GM12878 (cell line): ENCODE data around the gene NLRC3. TPM values are rescaled to one million over a fixed set of nuclear protein-coding genes. Genes with fewer than 3 reads are reported as not detected.

Experiments
- ATAC-seq: fragments of 200-7000 bp; cut with Tn5 transposase; 3 replicates; pipeline ENCODE4 v1.9.1; 2020; ENCODE audit warnings: mild to moderate bottlenecking, moderate library complexity
- BruUV-seq: library from RNA; stranded (reverse); fragments of 400-500 nt; replicated peaks from 2 replicates; lab custom pipeline; 2021; lab: Mats Ljungman, UMichigan
- CTCF ChIA-PET: fragments of 300-600 bp; sonication (Branson Sonifier 250); formaldehyde crosslinking; extraction: SDS; loops from one replicate; lab custom pipeline; 2021; ENCODE audit warnings: inconsistent platforms; lab: Yijun Ruan, JAX
- POLR2A ChIA-PET: fragments of 350-600 bp; formaldehyde crosslinking; extraction: SDS; loops from one replicate; lab custom pipeline; 2021; ENCODE audit warnings: inconsistent platforms; lab: Charles Lee
- RAD21 ChIA-PET: fragments of 300-600 bp; sonication (Branson Sonifier 250); formaldehyde crosslinking; loops from one replicate; lab custom pipeline; 2023; ENCODE audit warnings: antibody characterized with exemption; ENCODE audit not compliant: unreplicated experiment; lab: Charles Lee
- SMC1A ChIA-PET: fragments of 300-600 bp; sonication (Branson Sonifier 250); formaldehyde crosslinking; loops from one replicate; lab custom pipeline; 2023; ENCODE audit not compliant: unreplicated experiment, uncharacterized antibody; lab: Charles Lee
- DNase-seq: peaks from one replicate; pipeline ENCODE4 v3.0.0-alpha.2; 2011; ENCODE audit warnings: low read depth, low spot score
- FAIRE-seq: peaks from 3 replicates; lab custom pipeline; 2011; peaks lifted over from hg19 to GRCh38; lab: Jason Lieb, UNC
- H2AFZ ChIP-seq: 2 replicates; pipeline ENCODE4 v1.6.0; 2011; ENCODE audit warnings: low read depth, low read length, control low read depth; ENCODE audit not compliant: control insufficient read depth
- H3K27ac ChIP-seq: 2 replicates; pipeline ENCODE4 v1.5.1; 2011; ENCODE audit warnings: control low read depth; ENCODE audit not compliant: control insufficient read depth, insufficient read depth
- H3K27me3 ChIP-seq, 2 experiments: replicated peaks in 1 of 2; 2 replicates each; pipeline versions ENCODE4 v1.6.0 to v1.6.1; 2011; ENCODE audit warnings: low read length in 1 of 2; ENCODE audit not compliant: control insufficient read depth in 2 of 2, insufficient read depth in 2 of 2
- H3K36me3 ChIP-seq, 2 experiments: 2 replicates each; pipeline ENCODE4 v1.5.1; 2011; ENCODE audit warnings: low read length in 1 of 2; ENCODE audit not compliant: control insufficient read depth in 2 of 2, insufficient read depth in 2 of 2
- H3K4me1 ChIP-seq: 2 replicates; pipeline ENCODE4 v1.6.1; 2011; ENCODE audit warnings: mild to moderate bottlenecking, low read length, moderate library complexity, mixed read lengths; ENCODE audit not compliant: control insufficient read depth, insufficient read depth
- H3K4me2 ChIP-seq: 2 replicates; pipeline ENCODE4 v1.6.0; 2011; ENCODE audit warnings: control low read depth; ENCODE audit not compliant: control insufficient read depth, insufficient read depth
- H3K4me3 ChIP-seq: fragments of 200-600 bp; sonication (generic); 2 replicates; pipeline ENCODE4 v1.5.1; 2016
- H3K79me2 ChIP-seq: 2 replicates; pipeline ENCODE4 v1.6.0; 2011; ENCODE audit warnings: low read length; ENCODE audit not compliant: control insufficient read depth, insufficient read depth
- H3K9ac ChIP-seq: 2 replicates; pipeline ENCODE4 v1.8.0; 2011; ENCODE audit warnings: low read length, control low read depth, mixed read lengths; ENCODE audit not compliant: control insufficient read depth, insufficient read depth
- H3K9me3 ChIP-seq: replicated peaks from 3 replicates; pipeline ENCODE4 v1.5.1; 2011; ENCODE audit warnings: mild to moderate bottlenecking, low read length; ENCODE audit not compliant: control insufficient read depth, insufficient read depth
- H4K20me1 ChIP-seq: 2 replicates; pipeline ENCODE4 v1.6.0; 2011; ENCODE audit not compliant: control insufficient read depth, insufficient read depth
- FOXM1 ChIP-seq: IDR thresholded peaks from 2 replicates; pipeline ENCODE4 v1.6.1; 2012; ENCODE audit warnings: low read depth, mild to moderate bottlenecking, inconsistent platforms, low read length, moderate library complexity
- HDAC6 ChIP-seq: fragments of 200-600 bp; sonication (generic); IDR thresholded peaks from one replicate; pipeline ENCODE4 v1.8.0; 2017; ENCODE audit warnings: antibody characterized with exemption; ENCODE audit not compliant: unreplicated experiment
- MYC ChIP-seq: IDR thresholded peaks from 2 replicates; pipeline ENCODE4 v1.6.1; 2011; ENCODE audit warnings: mild to moderate bottlenecking, low read length, moderate library complexity, inconsistent platforms; ENCODE audit not compliant: insufficient read depth, insufficient replicate concordance, insufficient read length, severe bottlenecking
- SP1 ChIP-seq: IDR thresholded peaks from one replicate; pipeline ENCODE4 v1.6.1; 2011; ENCODE audit warnings: low read depth, low read length
- TCF12 ChIP-seq: IDR thresholded peaks from 2 replicates; pipeline ENCODE4 v1.6.1; 2011; ENCODE audit warnings: low read depth, mild to moderate bottlenecking, low read length
- TCF3 ChIP-seq: IDR thresholded peaks from 2 replicates; pipeline ENCODE4 v1.6.1; 2012; ENCODE audit warnings: low read depth, mild to moderate bottlenecking, low read length, borderline replicate concordance; ENCODE audit not compliant: insufficient read depth
- ZNF274 ChIP-seq: IDR thresholded peaks from one replicate; pipeline ENCODE4 v1.8.0; 2011; ENCODE audit not compliant: insufficient read length, insufficient read depth
- WGBS: methylation state at CpG from one replicate; pipeline ENCODE4 v1.1.6; 2016; ENCODE audit warnings: low lambda C conversion rate; ENCODE audit not compliant: insufficient replicate concordance, insufficient coverage; ENCODE audit errors: missing lambda C conversion rate; 5-methylcytosine and 5-hydroxymethylcytosine counted together
- in situ Hi-C: fragments of 300-500 bp; cut with MboI; formaldehyde crosslinking; loops from 9 replicates; pipeline ENCODE4 v1.14.3; 2018; ENCODE audit warnings: mixed read lengths
- intact Hi-C: fragments of 100-400 bp; cut with micrococcal nuclease; formaldehyde crosslinking; loops from one replicate; pipeline ENCODE4 v1.14.2; 2022; ENCODE audit not compliant: unreplicated experiment
- polyA plus RNA-seq, 11 experiments: library from polyadenylated mRNA; depleted of rRNA in 4 of 11; unstranded in 6 of 11; stranded (reverse) in 5 of 11; fragments of >200 nt; fragmentation: Nextera tagmentation in 4 of 11; fragmentation: Illumina TruSeq in 1 of 11; extraction: Ambion mirVana in 4 of 11; extraction: Trizol in 1 of 11; gene quantifications; 1 replicate in 1 of 11; 2 replicates in 10 of 11; pipeline versions ENCODE4 v1.2.1 to v1.2.3, GENCODE V29; 2011 to 2016; ENCODE audit warnings: inconsistent platforms in 2 of 11, missing spikeins in 2 of 11, low read depth in 1 of 11
- total RNA-seq, 4 experiments: library from RNA; depleted of rRNA in 3 of 4; stranded (reverse); fragments of >200 nt in 3 of 4; fragmentation: Illumina TruSeq in 1 of 4; extraction: Trizol in 1 of 4; gene quantifications; 2 replicates each; pipeline versions ENCODE4 v1.2.1 to v1.2.3, GENCODE V29; 2013 to 2021
- TF ChIP-seq, protein P1 (sequence below): fragments of 450-650 bp; IDR thresholded peaks from 2 replicates; pipeline ENCODE4 v1.6.1; 2017; ENCODE audit warnings: low read depth, mild to moderate bottlenecking, moderate library complexity

The NLRC3 gene
- total and polyA plus RNA-seq, 10 of the 15 experiments (the other 5 are each of a cell fraction or from before 2014, with no cell fraction given): 2.2 to 17.8 (median 7.6) TPM

DNA sequence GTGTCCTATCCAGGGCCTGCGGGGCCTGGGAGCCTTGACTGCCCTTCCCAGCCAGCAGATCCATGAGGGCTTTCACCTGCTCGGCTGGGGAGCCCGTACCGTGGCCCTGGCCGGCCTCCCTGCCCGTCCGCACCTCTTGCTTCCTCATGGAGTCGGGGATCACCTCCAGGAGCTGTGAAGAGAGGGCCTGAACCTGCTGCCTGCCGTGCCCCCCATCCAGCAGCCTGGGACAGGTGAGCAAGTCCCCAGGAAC is 12.4 kb downstream of the NLRC3 start:
- no peak overlapping the region for H3K9ac ChIP-seq
- SMC1A ChIA-PET: no interaction called here
- RAD21 ChIA-PET: no interaction called here
- TF ChIP-seq SP1 (no peak), HDAC6 (no peak), TCF3 (no peak), ZNF274 (no peak), FOXM1 (no peak), MYC (no peak), TCF12 (no peak)
- TF ChIP-seq, protein P1, sequence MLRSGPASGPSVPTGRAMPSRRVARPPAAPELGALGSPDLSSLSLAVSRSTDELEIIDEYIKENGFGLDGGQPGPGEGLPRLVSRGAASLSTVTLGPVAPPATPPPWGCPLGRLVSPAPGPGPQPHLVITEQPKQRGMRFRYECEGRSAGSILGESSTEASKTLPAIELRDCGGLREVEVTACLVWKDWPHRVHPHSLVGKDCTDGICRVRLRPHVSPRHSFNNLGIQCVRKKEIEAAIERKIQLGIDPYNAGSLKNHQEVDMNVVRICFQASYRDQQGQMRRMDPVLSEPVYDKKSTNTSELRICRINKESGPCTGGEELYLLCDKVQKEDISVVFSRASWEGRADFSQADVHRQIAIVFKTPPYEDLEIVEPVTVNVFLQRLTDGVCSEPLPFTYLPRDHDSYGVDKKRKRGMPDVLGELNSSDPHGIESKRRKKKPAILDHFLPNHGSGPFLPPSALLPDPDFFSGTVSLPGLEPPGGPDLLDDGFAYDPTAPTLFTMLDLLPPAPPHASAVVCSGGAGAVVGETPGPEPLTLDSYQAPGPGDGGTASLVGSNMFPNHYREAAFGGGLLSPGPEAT: no peak
- TF ChIP-seq, all 136 proteins: peak for 0
- H3K4me2 ChIP-seq: no peak overlapping the region
- no peaks in the 10 kb centered on the region for H3K4me1 ChIP-seq
- FAIRE-seq: no peak
- in situ Hi-C loops (no loop called here), intact Hi-C loops (no loop called here)
- no peak for ATAC-seq
- no peak overlapping the region for H3K4me3 ChIP-seq
- no peaks in the 10 kb centered on the region for H3K79me2 ChIP-seq
- over 99% methylated on average over 9 of the region's 9 CpGs for WGBS
- peaks cover 0 to 3% of the 10 kb centered on the region in 2 experiments; a peak in 3 of 4 replicates for H3K36me3 ChIP-seq
- no peaks in the 10 kb centered on the region for H4K20me1 ChIP-seq
- DNase-seq: no peak
- BruUV-seq: no TSS peak
- POLR2A ChIA-PET: no interaction called here
- CTCF ChIA-PET: no interaction called here
- H3K27me3 ChIP-seq: no peaks in the 10 kb centered on the region
- H3K9me3 ChIP-seq: no peaks in the 10 kb centered on the region
- H3K27ac ChIP-seq: no peak overlapping the region
- H2AFZ ChIP-seq: no peak overlapping the region
